Spleen (tissue), 7 donors: ENCODE data around the gene FAM78B.

Experiments
- POLR2A ChIP-seq, 3 donors: fragments of 450-650 bp; IDR thresholded peaks; one replicate each; pipeline ENCODE4 v1.5.1; 2017; ENCODE audit warnings: antibody characterized with exemption in 3 of 3, mild to moderate bottlenecking in 1 of 3
- POLR2AphosphoS5 ChIP-seq, 3 donors: sonication (generic); formaldehyde crosslinking; IDR thresholded peaks; one replicate each; pipeline ENCODE4 v1.5.1; 2017; ENCODE audit warnings: antibody characterized with exemption in 3 of 3
- TF ChIP-seq, protein P1 (sequence below), 11 experiments: fragments of 200-600 bp in 7 of 11; fragments of 450-650 bp in 4 of 11; sonication (generic) in 4 of 11; IDR thresholded peaks in 8 of 11; conservative IDR thresholded peaks in 3 of 11; 1 replicate in 7 of 11; 2 replicates in 4 of 11; pipeline versions ENCODE4 v1.4.0 to v1.8.0; 2016 to 2021; ENCODE audit warnings: antibody characterized with exemption in 11 of 11, inconsistent platforms in 4 of 11, mild to moderate bottlenecking in 1 of 11
- donor health status: DM: no; HTN: no; CAD: no; lungs with moderate emphysema.
- donor health status: DM: no; HTN: no; CAD: no.
- donor health status: DM: no; HTN: no; CAD: no.

DNA sequence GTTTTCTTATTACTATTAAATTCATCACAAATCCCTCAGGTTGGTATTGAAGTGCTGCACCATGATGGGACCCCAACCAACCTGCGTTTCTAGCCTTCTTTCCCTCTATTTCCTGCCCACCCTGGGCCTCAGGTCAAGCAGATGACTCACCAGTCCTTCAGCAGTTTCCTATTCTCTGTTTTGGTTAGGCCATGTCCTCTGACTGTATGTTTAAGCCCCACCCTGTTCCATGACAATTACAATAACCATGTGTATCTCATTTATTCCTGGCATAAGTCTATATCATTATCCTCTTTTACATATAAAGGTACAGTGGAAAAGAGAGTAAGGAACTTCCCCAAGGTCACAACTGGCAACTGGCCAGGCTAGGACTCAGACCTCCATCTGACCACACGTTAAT, 5.3 kb upstream of the FAM78B start:
- TF ChIP-seq POLR2AphosphoS5 (IDR thresholded peaks at IDR 0.05) = no peak
- TF ChIP-seq, protein P1, sequence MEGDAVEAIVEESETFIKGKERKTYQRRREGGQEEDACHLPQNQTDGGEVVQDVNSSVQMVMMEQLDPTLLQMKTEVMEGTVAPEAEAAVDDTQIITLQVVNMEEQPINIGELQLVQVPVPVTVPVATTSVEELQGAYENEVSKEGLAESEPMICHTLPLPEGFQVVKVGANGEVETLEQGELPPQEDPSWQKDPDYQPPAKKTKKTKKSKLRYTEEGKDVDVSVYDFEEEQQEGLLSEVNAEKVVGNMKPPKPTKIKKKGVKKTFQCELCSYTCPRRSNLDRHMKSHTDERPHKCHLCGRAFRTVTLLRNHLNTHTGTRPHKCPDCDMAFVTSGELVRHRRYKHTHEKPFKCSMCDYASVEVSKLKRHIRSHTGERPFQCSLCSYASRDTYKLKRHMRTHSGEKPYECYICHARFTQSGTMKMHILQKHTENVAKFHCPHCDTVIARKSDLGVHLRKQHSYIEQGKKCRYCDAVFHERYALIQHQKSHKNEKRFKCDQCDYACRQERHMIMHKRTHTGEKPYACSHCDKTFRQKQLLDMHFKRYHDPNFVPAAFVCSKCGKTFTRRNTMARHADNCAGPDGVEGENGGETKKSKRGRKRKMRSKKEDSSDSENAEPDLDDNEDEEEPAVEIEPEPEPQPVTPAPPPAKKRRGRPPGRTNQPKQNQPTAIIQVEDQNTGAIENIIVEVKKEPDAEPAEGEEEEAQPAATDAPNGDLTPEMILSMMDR (IDR thresholded peaks at IDR 0.05 in 8 of 11, conservative IDR thresholded peaks at IDR 0.05 in 3 of 11) = no peak
- no peak for TF ChIP-seq POLR2A (IDR thresholded peaks at IDR 0.05)
